HG03469 (cell line): ENCODE data around the gene GOPC.
"Not testable (repeated sequence)": the region's sequence is repeated elsewhere in the genome, so short reads cannot be mapped to it uniquely, and the experiment has no call there.

Experiments used
- ATAC-seq: cut with Tn5 transposase; IDR thresholded peaks from one replicate; pipeline ENCODE4 v1.9.1; 2021; ENCODE audit warnings: mild to moderate bottlenecking, moderate library complexity, moderate number of reproducible peaks; ENCODE audit not compliant: unreplicated experiment

GOPC gene

DNA sequence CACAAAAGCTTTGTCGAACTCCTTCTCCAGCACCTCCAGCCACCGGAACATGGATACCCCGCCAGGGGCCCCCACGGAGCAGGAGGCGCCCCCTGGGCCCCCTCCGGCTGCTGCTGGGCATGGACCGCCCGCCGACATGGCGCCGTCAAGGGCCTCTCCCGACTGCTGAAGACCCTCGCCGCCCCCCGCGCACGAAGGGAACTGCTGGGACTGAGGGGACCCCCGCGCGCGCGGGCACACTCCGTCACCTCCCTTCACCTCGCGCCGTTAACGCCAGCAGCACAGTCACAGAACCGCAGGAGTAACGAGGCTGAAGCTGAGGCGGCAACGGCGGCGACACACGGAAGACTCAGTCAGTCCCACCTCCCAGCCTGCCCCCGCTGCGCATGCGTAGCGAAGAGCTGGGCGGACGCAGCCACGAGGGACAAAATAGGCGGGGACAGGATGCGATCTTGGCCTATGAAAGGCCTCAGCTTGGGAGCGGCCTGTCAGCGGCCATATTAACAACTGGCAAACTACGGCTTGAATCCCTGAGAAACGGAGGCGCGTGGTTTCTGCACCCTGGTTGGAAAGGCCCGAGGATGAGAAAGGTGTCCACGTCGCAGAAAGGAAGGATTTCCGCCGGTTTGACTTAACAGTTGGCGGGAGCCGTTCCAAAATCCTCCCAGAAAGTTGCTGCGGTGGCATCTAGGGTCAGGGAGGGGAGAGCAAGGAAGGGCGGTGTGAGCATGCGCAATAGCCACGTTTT, at the start of gene GOPC:
TSS of gene GOPC (minus strand) at position 361 of the 748 bp plus-strand sequence. CDS start at position 138, 223 bp downstream.
- peak; percentile 82 for ATAC-seq

GRCh38 chr6:117651984-117652383, 49.7 kb upstream of the GOPC start:
- not testable (repeated sequence) for ATAC-seq

GRCh38 chr6:117642976-117643375, 40.7 kb upstream of the GOPC start:
- no peak for ATAC-seq

- ATAC-seq = no peak
Measured at GRCh38 chr6:117637770-117638169, 35.5 kb upstream of the GOPC start.

- no peak for ATAC-seq
Measured at GRCh38 chr6:117629119-117629660, 26.9 kb upstream of the GOPC start.

GRCh38 chr6:117627533-117627932, 25.2 kb upstream of the GOPC start:
- ATAC-seq = no peak

DNA sequence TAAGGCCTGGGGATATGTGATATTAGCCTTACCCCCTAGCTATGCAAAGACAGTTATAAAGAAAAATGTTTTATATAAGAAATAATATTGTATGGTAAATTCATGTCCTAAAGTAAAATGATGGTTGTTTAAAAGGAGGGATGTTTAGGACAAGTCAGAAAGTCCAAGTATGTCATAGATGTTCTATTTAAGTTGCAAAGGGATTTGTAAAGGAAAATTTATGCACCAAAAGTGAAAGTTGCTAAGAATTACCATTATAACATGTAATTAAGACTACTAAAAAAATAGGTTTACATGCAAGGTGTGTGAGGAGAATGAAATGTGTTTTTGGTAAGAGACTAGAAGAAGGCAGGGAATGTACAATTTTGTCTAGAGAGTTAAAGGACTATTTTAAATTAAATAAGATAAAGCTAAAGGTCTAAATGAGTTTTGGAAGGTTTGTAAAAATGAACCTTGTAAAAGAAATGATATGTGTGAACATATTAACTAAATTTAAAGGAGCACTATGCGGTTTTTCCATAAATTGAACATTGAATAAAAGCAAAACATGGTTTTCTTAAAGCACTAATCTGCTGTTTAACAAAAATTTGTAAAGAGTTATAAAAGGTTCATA, 22.7 kb upstream of the GOPC start:
- ATAC-seq = no peak

DNA sequence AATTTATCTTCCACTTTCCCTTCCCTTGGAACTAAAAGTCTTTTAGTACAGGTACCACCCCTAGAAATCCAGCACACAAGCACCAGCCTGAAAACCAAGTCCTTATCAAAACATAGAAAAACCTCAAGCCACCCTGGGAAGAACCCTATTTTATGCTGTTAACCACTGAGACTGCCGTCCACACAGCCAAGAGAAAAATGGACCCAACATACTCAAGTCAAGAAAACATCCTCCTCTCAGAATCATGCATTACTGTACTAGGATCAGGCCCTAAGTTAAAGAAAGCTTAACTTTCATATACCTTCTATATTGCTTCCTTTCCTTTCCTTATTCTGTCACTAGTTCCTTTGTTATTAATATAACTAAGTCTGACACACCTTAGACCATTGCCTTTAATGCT, 16.9 kb upstream of the GOPC start:
- ATAC-seq = no peak

DNA sequence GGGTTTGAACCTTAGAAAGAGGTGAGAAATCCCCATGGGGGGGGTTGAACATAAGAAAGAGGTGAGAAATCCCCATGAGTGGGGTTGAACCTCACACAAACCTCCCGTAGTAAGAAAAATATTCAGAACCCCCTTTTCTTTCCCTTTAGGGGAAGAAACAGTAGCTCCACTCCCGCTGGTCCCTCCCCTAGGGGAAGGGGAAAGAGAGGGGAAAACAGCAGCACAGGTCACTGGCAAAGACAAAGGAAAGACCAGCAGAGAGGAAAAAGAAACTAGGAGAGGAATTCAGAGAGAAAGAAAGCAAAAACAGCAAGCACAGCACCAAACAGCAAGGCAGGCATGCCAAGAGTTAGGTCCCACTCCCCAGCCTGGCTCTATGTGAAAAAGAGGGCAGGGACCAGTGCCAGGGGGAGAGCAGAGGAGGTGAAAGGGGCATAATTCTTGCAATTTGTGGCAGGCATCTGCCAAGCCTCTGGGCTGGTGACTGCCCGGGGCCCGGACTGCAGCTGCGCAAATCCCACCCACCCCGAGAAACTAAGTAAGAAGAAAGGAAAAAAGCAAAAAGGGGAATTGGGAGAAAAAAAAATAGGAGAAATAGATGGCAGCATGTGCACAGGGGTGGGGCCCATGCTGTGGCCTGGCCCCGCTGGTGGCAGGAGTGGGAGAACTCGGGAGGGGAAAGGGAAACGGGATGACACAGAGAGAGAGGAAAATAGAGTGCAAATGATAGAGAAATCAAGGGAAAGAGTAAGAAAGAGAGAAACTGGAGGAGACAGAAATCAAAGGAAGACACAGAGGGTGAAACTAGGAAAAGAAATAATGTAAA, 15.1 kb upstream of the GOPC start:
- ATAC-seq = no peak

DNA sequence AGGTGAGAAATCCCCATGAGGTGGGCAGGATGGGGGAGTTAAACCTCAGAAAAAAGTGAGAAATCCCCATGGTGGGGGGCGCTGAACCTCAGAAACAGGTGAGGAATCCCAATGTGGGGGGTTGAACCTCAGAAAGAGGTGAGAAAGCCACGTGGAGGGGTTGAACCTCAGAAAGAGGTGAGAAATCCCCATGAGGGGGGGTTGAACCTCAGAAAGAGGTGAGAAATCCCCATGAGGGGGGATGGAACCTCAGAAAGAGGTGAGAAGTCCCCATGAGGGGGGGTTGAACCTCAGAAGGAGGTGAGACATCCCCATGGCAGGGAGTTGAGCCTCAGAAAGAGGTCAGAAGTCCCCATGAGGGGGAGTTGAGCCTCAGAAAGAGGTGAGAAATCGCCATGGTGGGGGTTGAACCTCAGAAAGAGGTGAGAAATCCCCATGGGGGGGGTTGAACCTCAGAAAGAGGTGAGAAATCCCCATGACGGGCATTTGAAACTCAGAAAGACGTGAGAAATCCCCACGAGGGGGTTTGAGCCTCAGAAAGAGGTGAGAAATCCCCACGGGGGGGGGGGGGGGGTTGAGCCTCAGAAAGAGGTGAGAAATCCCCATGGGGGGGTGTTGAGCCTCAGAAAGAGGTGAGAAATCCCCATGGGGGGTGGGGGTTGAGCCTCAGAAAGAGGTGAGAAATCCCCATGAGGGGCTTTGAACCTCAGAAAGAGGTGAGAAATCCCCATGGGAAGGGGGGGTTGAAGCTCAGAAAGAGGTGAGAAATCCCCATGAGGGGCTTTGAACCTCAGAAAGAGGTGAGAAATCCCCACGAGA, 14.3 kb upstream of the GOPC start:
- ATAC-seq = no peak

DNA sequence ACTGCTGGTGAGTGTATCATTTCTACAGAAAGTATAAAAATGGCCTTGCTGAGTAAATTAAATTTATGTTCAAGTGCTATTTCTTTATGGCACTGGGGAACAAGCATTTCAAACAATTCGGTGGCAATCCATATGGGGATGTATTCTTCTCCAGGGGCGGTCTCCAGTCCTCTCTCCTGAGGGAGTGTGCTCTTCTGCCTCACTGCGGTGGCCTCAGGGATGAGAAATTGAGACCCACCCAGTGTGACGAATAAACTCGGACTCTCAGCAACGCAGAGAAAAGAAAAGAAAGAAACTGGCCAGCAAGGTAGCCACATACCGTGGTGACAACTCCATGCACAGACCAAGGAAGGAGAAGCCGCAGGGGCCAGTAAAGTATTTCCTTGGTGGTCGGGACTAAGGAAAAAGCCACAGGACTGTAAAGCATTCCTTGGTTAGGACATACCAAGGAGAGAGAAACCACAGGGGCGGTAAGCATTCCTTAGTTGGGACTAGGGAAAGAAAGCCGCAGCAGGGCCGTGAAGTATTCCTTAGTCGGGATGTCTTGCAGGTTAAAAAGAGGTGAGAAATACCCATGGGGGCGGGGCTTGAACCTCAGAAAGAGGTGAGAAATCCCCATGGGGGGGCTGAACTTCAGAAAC, 13.6 kb upstream of the GOPC start:
- ATAC-seq = no peak

- ATAC-seq = no peak
Measured at GRCh38 chr6:117613920-117614560, 11.7 kb upstream of the GOPC start.

DNA sequence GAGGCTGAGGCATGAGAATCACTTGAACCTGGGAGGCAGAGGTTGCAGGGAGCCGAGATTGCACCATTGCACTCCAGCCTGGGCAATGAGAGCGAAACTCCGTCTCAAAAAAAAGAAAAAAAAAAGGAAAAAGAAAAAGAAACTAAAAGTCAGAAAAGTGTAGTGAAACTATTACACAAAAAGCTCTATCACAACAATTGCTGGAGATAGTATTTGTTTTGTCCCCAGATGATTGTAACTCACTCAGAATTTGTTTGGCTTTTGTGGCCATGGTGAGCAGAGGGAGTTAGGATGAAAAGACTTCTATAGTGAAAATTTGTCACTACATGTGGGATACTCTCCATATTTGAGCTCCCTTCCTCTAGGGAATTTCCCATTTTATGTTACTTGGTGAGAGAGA, 5.2 kb upstream of the GOPC start:
- ATAC-seq = no peak

- ATAC-seq = peak; percentile 41
Measured at GRCh38 chr6:117605169-117605826, 3.0 kb upstream of the GOPC start.

DNA sequence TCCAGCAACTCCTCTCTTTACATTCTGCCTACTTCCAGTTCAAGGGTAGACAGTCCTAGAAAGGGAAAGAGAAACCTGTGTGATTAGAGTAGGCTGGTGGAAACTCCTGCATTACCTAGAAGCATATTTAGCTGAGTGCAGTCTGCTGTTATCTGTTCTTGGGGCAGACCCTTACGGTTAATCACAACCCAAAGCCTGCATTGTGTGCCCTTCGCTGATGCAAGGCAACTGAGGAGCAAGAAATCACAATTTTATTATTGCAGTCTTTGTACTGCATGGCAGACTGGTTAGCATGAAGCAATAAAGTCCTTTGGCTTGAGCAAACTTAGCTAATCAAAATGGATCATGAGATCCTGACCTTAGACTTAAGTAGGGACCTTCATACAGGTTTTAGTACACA, 1.5 kb upstream of the GOPC start:
- no peak for ATAC-seq

- ATAC-seq = no peak
Measured at GRCh38 chr6:117602899-117603588, 733 bp upstream of the GOPC start.

- ATAC-seq = peak; percentile 3
Measured at GRCh38 chr6:117601811-117602150, 530 bp downstream of the GOPC start.

DNA sequence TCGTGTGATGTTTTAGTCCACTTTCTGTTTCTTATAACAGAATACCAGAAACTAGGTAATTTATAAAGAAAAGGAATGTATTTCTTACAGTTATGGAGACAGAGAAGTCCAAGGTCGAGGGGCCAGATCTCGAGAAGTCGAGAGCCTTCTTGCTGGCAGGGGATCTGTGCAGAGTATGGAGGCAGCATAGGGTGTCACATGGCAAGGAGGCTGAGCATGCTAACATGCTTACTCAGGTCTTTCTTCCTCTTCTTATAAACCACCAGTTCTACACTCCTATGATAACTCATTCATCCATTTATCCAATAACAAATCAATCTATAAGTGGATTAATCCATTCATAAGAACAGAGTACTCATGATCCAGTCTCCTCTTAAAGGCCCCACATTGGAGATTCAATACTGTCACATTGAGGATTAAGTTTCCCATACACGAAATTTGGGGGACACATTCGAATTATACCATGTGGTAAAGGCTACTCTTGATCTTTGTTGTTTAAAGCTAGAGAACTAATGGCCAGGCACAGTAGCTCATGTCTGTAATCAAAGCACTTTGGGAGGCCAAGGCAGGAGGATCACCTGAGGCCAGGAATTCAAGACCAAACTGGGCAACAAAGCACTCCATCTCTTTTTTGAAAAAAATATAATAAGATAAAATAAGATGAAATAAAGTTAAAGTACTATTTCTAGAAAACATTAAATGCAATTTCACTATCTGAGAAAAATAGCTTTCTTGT, 2.1 kb downstream of the GOPC start:
- ATAC-seq = no peak
